SK-N-SH treated with all-trans-retinoic acid at 6 μM for 48 hours (cell line): ENCODE data around the gene TPCN1.

Experiments used
- ATAC-seq: fragments of 200-7000 bp; cut with Tn5 transposase; 3 replicates; pipeline ENCODE4 v1.9.1; 2020; ENCODE audit warnings: mild to moderate bottlenecking, moderate library complexity
- ARNTL ChIP-seq: fragments of 450-650 bp; formaldehyde crosslinking; IDR thresholded peaks from 2 replicates; pipeline ENCODE4 v1.5.0; 2020; ENCODE audit warnings: low read depth, mild to moderate bottlenecking, moderate library complexity, borderline replicate concordance
- BACH2 ChIP-seq: fragments of 250-450 bp; sonication (Bioruptor Pico); IDR thresholded peaks from 2 replicates; pipeline ENCODE4 v1.9.0; 2021; ENCODE audit warnings: mild to moderate bottlenecking, borderline replicate concordance
- CREB5 ChIP-seq: fragments of 250-450 bp; sonication (Bioruptor Pico); IDR thresholded peaks from 2 replicates; pipeline ENCODE4 v1.5.1; 2020; ENCODE audit warnings: low read depth, mild to moderate bottlenecking, moderate library complexity
- CSDC2 ChIP-seq: fragments of 250-450 bp; sonication (Bioruptor Pico); IDR thresholded peaks from 2 replicates; pipeline ENCODE4 v1.5.0; 2020; ENCODE audit warnings: mild to moderate bottlenecking, moderate library complexity
- CSRNP3 ChIP-seq: fragments of 250-450 bp; sonication (Bioruptor Pico); IDR thresholded peaks from 2 replicates; pipeline ENCODE4 v1.5.1; 2021; ENCODE audit warnings: mild to moderate bottlenecking, moderate library complexity
- ESRRG ChIP-seq: fragments of 250-450 bp; sonication (Bioruptor Pico); IDR thresholded peaks from 2 replicates; pipeline ENCODE4 v1.6.1; 2021; ENCODE audit warnings: mild to moderate bottlenecking
- GLIS3 ChIP-seq: fragments of 250-450 bp; sonication (Bioruptor Pico); IDR thresholded peaks from 2 replicates; pipeline ENCODE4 v1.5.0; 2020; ENCODE audit warnings: mild to moderate bottlenecking, moderate library complexity
- ISL1 ChIP-seq: fragments of 250-450 bp; sonication (Bioruptor Pico); IDR thresholded peaks from 2 replicates; pipeline ENCODE4 v2.1.2; 2022; ENCODE audit warnings: mild to moderate bottlenecking, moderate library complexity
- OSR1 ChIP-seq: fragments of 250-450 bp; sonication (Bioruptor Pico); IDR thresholded peaks from 2 replicates; pipeline ENCODE4 v1.8.0; 2022; ENCODE audit warnings: moderate library complexity, mild to moderate bottlenecking, inconsistent platforms
- PATZ1 ChIP-seq: fragments of 250-450 bp; sonication (Bioruptor Pico); IDR thresholded peaks from 2 replicates; pipeline ENCODE4 v1.8.0; 2020; ENCODE audit warnings: mild to moderate bottlenecking, moderate library complexity, borderline replicate concordance
- RARB ChIP-seq: fragments of 250-450 bp; sonication (Bioruptor Pico); IDR thresholded peaks from 2 replicates; pipeline ENCODE4 v1.8.0; 2021; ENCODE audit warnings: mild to moderate bottlenecking, moderate library complexity
- TCF4 ChIP-seq: fragments of 250-450 bp; sonication (Bioruptor Pico); IDR thresholded peaks from 2 replicates; pipeline ENCODE4 v1.8.0; 2021; ENCODE audit warnings: mild to moderate bottlenecking, moderate library complexity, borderline replicate concordance
- TOX ChIP-seq: fragments of 250-450 bp; sonication (Bioruptor Pico); IDR thresholded peaks from 2 replicates; pipeline ENCODE4 v1.8.0; 2021; ENCODE audit warnings: mild to moderate bottlenecking, moderate library complexity, borderline replicate concordance
- ZC3H10 ChIP-seq: fragments of 250-450 bp; sonication (Bioruptor Pico); IDR thresholded peaks from 2 replicates; pipeline ENCODE4 v1.5.1; 2021; ENCODE audit warnings: mild to moderate bottlenecking, moderate library complexity
- ZFP30 ChIP-seq: fragments of 450-650 bp; formaldehyde crosslinking; IDR thresholded peaks from 2 replicates; pipeline ENCODE4 v1.5.0; 2022; ENCODE audit warnings: mild to moderate bottlenecking, moderate library complexity
- ZNF565 ChIP-seq: fragments of 450-650 bp; formaldehyde crosslinking; conservative IDR thresholded peaks from 2 replicates; pipeline ENCODE4 v1.5.0; 2020; ENCODE audit warnings: low read depth, mild to moderate bottlenecking, moderate library complexity
- ZNF70 ChIP-seq: fragments of 450-650 bp; formaldehyde crosslinking; IDR thresholded peaks from 2 replicates; pipeline ENCODE4 v1.5.0; 2020; ENCODE audit warnings: mild to moderate bottlenecking, moderate library complexity
- ZNF8 ChIP-seq: fragments of 450-650 bp; formaldehyde crosslinking; IDR thresholded peaks from 2 replicates; pipeline ENCODE4 v1.5.0; 2020; ENCODE audit warnings: mild to moderate bottlenecking, moderate library complexity
- TF ChIP-seq, protein P1 (sequence below): fragments of 250-450 bp; sonication (Bioruptor Pico); IDR thresholded peaks from 2 replicates; pipeline ENCODE4 v1.5.0; 2020; ENCODE audit warnings: mild to moderate bottlenecking, moderate library complexity

The TPCN1 gene

GRCh38 chr12:113254298-113254697 is 33.0 kb downstream of the TPCN1 start (continued):
- TF ChIP-seq, protein P1, sequence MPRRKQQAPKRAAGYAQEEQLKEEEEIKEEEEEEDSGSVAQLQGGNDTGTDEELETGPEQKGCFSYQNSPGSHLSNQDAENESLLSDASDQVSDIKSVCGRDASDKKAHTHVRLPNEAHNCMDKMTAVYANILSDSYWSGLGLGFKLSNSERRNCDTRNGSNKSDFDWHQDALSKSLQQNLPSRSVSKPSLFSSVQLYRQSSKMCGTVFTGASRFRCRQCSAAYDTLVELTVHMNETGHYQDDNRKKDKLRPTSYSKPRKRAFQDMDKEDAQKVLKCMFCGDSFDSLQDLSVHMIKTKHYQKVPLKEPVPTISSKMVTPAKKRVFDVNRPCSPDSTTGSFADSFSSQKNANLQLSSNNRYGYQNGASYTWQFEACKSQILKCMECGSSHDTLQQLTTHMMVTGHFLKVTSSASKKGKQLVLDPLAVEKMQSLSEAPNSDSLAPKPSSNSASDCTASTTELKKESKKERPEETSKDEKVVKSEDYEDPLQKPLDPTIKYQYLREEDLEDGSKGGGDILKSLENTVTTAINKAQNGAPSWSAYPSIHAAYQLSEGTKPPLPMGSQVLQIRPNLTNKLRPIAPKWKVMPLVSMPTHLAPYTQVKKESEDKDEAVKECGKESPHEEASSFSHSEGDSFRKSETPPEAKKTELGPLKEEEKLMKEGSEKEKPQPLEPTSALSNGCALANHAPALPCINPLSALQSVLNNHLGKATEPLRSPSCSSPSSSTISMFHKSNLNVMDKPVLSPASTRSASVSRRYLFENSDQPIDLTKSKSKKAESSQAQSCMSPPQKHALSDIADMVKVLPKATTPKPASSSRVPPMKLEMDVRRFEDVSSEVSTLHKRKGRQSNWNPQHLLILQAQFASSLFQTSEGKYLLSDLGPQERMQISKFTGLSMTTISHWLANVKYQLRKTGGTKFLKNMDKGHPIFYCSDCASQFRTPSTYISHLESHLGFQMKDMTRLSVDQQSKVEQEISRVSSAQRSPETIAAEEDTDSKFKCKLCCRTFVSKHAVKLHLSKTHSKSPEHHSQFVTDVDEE (CRISPR knock-in tag), result no peak
- no peak for TF ChIP-seq CREB5
- no peak for TF ChIP-seq PATZ1 (CRISPR knock-in tag)
- no peak for TF ChIP-seq OSR1 (CRISPR knock-in tag)
- no peak for TF ChIP-seq RARB (CRISPR knock-in tag)
- TF ChIP-seq TOX (CRISPR knock-in tag), result no peak
- no peak for TF ChIP-seq TCF4 (CRISPR knock-in tag)

GRCh38 chr12:113257564-113257963 is 36.3 kb downstream of the TPCN1 start:
- ATAC-seq, result no peak
- TF ChIP-seq ZC3H10 (CRISPR knock-in tag) (no peak), ISL1 (CRISPR knock-in tag) (no peak), OSR1 (CRISPR knock-in tag) (no peak), ZNF8 (no peak), ARNTL (CRISPR knock-in tag) (no peak), BACH2 (no peak), PATZ1 (CRISPR knock-in tag) (no peak), CREB5 (no peak), TOX (CRISPR knock-in tag) (no peak), ZNF565 (CRISPR knock-in tag) (no peak), RARB (CRISPR knock-in tag) (no peak), ZNF70 (CRISPR knock-in tag) (no peak), ZFP30 (CRISPR knock-in tag) (no peak), CSRNP3 (CRISPR knock-in tag) (no peak), ESRRG (CRISPR knock-in tag) (no peak), CSDC2 (CRISPR knock-in tag) (no peak), GLIS3 (no peak), TCF4 (CRISPR knock-in tag) (no peak)
- TF ChIP-seq, protein P1 (CRISPR knock-in tag), result no peak
